Effector memory CD4-positive, alpha-beta T cell (primary cell): ENCODE results near the gene CRHBP.
"Not testable (repeated sequence)": the region's sequence is repeated elsewhere in the genome, so short reads cannot be mapped to it uniquely, and the experiment has no call there.

ENCODE experiments used
- DNase-seq, 3 donors: peaks; one replicate each; pipeline ENCODE4 v3.0.0-alpha.2; 2020
- H3K27ac ChIP-seq: 2 replicates; pipeline ENCODE4 v1.7.0; 2013; ENCODE audit warnings: mild to moderate bottlenecking, low read length, moderate library complexity; ENCODE audit not compliant: insufficient read depth, poor library complexity, severe bottlenecking
- H3K27me3 ChIP-seq: replicated peaks from 2 replicates; pipeline ENCODE4 v1.7.0; 2013; ENCODE audit warnings: mild to moderate bottlenecking, low read length; ENCODE audit not compliant: insufficient read depth, control insufficient read depth, poor library complexity, severe bottlenecking
- H3K36me3 ChIP-seq: 2 replicates; pipeline ENCODE4 v1.7.0; 2013; ENCODE audit warnings: mild to moderate bottlenecking, low read length, moderate library complexity; ENCODE audit not compliant: control insufficient read depth, insufficient read depth
- H3K4me1 ChIP-seq: 2 replicates; pipeline ENCODE4 v1.7.0; 2013; ENCODE audit warnings: low read length, mild to moderate bottlenecking; ENCODE audit not compliant: control insufficient read depth, insufficient read depth, poor library complexity, severe bottlenecking
- H3K4me3 ChIP-seq: 2 replicates; pipeline ENCODE4 v1.7.0; 2013; ENCODE audit warnings: low read length, low read depth, mild to moderate bottlenecking; ENCODE audit not compliant: insufficient read depth, poor library complexity, severe bottlenecking
- H3K9me3 ChIP-seq: 2 replicates; pipeline ENCODE4 v1.7.0; 2013; ENCODE audit warnings: mild to moderate bottlenecking, low read length, moderate library complexity; ENCODE audit not compliant: control insufficient read depth

The CRHBP gene

GRCh38 chr5:76938177-76938576 is 14.7 kb upstream of the CRHBP start:
- H3K9me3 ChIP-seq: no peaks in the 10 kb centered on the region
- DNase-seq: no peak
- H3K36me3 ChIP-seq: no peaks in the 10 kb centered on the region
- H3K27ac ChIP-seq: no peak overlapping the region
- no peaks in the 10 kb centered on the region for H3K27me3 ChIP-seq
- H3K4me3 ChIP-seq: no peak overlapping the region
- no peaks in the 10 kb centered on the region for H3K4me1 ChIP-seq

GRCh38 chr5:76941000-76941399 is 11.8 kb upstream of the CRHBP start:
- no peak overlapping the region for H3K27ac ChIP-seq

GRCh38 chr5:76941442-76941841 is 11.4 kb upstream of the CRHBP start:
- H3K4me1 ChIP-seq: no peaks in the 10 kb centered on the region
- DNase-seq: no peak
- no peaks in the 10 kb centered on the region for H3K27me3 ChIP-seq
- no peak overlapping the region for H3K4me3 ChIP-seq
- no peak overlapping the region for H3K27ac ChIP-seq
- H3K9me3 ChIP-seq: no peaks in the 10 kb centered on the region
- no peaks in the 10 kb centered on the region for H3K36me3 ChIP-seq

More at GRCh38 chr5:76941000-76941399, 11.8 kb upstream of the CRHBP start:
- H3K27me3 ChIP-seq: no peaks in the 10 kb centered on the region
- no peak overlapping the region for H3K4me3 ChIP-seq
- no peak for DNase-seq
- no peaks in the 10 kb centered on the region for H3K9me3 ChIP-seq
- no peaks in the 10 kb centered on the region for H3K4me1 ChIP-seq
- H3K36me3 ChIP-seq: no peaks in the 10 kb centered on the region

- Histone ChIP-seq H3K27me3 (no peaks in the 10 kb centered on the region), H3K36me3 (no peaks in the 10 kb centered on the region), H3K9me3 (no peaks in the 10 kb centered on the region), H3K4me1 (no peaks in the 10 kb centered on the region), H3K4me3 (no peak overlapping the region), H3K27ac (no peak overlapping the region)
- no peak for DNase-seq
Observed at GRCh38 chr5:76942581-76942980, 10.3 kb upstream of the CRHBP start.

GRCh38 chr5:76943006-76943405 is 9.8 kb upstream of the CRHBP start:
- Histone ChIP-seq H3K27me3 (no peaks in the 10 kb centered on the region), H3K27ac (no peak overlapping the region), H3K4me3 (no peak overlapping the region), H3K9me3 (no peaks in the 10 kb centered on the region), H3K4me1 (no peaks in the 10 kb centered on the region), H3K36me3 (no peaks in the 10 kb centered on the region)
- DNase-seq: no peak

- DNase-seq: no peak
- Histone ChIP-seq H3K36me3 (no peaks in the 10 kb centered on the region), H3K27ac (no peak overlapping the region), H3K9me3 (no peaks in the 10 kb centered on the region), H3K4me3 (no peak overlapping the region), H3K27me3 (no peaks in the 10 kb centered on the region), H3K4me1 (no peaks in the 10 kb centered on the region)
Observed at GRCh38 chr5:76944638-76945037, 8.2 kb upstream of the CRHBP start.

GRCh38 chr5:76945238-76945637 is 7.6 kb upstream of the CRHBP start:
- not testable (repeated sequence) for H3K9me3 ChIP-seq, H3K4me3 ChIP-seq, H3K27ac ChIP-seq, DNase-seq, H3K27me3 ChIP-seq, H3K36me3 ChIP-seq, H3K4me1 ChIP-seq

- DNase-seq: no peak
- no peaks in the 10 kb centered on the region for H3K4me1 ChIP-seq
Observed at GRCh38 chr5:76946090-76946489, 6.8 kb upstream of the CRHBP start.

GRCh38 chr5:76947082-76947503 is 5.8 kb upstream of the CRHBP start:
- no peak for DNase-seq
- no peaks in the 10 kb centered on the region for H3K27me3 ChIP-seq
- no peaks in the 10 kb centered on the region for H3K9me3 ChIP-seq
- H3K4me3 ChIP-seq: no peak overlapping the region
- H3K36me3 ChIP-seq: no peaks in the 10 kb centered on the region
- no peaks in the 10 kb centered on the region for H3K4me1 ChIP-seq
- H3K27ac ChIP-seq: no peak overlapping the region

More at GRCh38 chr5:76946090-76946489, 6.8 kb upstream of the CRHBP start:
- no peak overlapping the region for H3K4me3 ChIP-seq
- H3K9me3 ChIP-seq: no peaks in the 10 kb centered on the region
- H3K27ac ChIP-seq: no peak overlapping the region
- H3K36me3 ChIP-seq: no peaks in the 10 kb centered on the region
- no peaks in the 10 kb centered on the region for H3K27me3 ChIP-seq

- Histone ChIP-seq H3K27me3 (peaks cover 9% of the 10 kb centered on the region), H3K4me1 (peaks cover 8% of the 10 kb centered on the region), H3K36me3 (no peaks in the 10 kb centered on the region), H3K27ac (no peak overlapping the region), H3K4me3 (no peak overlapping the region), H3K9me3 (no peaks in the 10 kb centered on the region)
- DNase-seq: no peak
Observed at GRCh38 chr5:76953551-76954382, 922 bp downstream of the CRHBP start.
